ENCODE results near the gene CRISPLD2.

DNA sequence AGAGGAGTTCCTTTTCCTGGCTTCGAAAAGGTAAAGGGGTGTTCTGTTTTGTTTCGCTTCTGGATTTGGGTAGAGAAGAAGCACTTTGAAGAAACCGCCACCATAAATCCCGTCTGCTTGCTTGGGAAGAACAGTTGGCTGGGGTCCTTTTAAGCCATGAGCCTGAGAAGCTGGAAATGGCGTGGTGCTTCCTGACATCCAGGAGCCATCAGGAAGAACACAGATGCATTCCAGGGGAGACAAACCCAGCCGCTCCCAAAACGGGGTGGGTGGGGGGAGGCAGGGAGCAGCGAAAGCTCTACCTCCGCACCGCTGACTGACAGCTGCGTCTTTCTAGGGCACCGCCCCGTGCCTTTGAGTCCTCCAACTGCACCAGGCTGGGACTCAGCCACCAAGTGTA, 99.9 kb downstream of the CRISPLD2 start:
- no peak for TF ChIP-seq MAX (IDR thresholded peaks at IDR 0.05)
- no peak for TF ChIP-seq USF1 (IDR thresholded peaks at IDR 0.05)
- no peak for TF ChIP-seq TAF1 (IDR thresholded peaks at IDR 0.05; ENCODE audit: low read depth)
- TF ChIP-seq FOXM1 (IDR thresholded peaks at IDR 0.05; ENCODE audit: borderline replicate concordance, low read depth), result no peak
- no peak for TF ChIP-seq EP300 (IDR thresholded peaks at IDR 0.05; ENCODE audit: borderline replicate concordance)
- TF ChIP-seq CREB1 (IDR thresholded peaks at IDR 0.05; ENCODE audit: low read depth), result no peak
- TF ChIP-seq, protein P1, sequence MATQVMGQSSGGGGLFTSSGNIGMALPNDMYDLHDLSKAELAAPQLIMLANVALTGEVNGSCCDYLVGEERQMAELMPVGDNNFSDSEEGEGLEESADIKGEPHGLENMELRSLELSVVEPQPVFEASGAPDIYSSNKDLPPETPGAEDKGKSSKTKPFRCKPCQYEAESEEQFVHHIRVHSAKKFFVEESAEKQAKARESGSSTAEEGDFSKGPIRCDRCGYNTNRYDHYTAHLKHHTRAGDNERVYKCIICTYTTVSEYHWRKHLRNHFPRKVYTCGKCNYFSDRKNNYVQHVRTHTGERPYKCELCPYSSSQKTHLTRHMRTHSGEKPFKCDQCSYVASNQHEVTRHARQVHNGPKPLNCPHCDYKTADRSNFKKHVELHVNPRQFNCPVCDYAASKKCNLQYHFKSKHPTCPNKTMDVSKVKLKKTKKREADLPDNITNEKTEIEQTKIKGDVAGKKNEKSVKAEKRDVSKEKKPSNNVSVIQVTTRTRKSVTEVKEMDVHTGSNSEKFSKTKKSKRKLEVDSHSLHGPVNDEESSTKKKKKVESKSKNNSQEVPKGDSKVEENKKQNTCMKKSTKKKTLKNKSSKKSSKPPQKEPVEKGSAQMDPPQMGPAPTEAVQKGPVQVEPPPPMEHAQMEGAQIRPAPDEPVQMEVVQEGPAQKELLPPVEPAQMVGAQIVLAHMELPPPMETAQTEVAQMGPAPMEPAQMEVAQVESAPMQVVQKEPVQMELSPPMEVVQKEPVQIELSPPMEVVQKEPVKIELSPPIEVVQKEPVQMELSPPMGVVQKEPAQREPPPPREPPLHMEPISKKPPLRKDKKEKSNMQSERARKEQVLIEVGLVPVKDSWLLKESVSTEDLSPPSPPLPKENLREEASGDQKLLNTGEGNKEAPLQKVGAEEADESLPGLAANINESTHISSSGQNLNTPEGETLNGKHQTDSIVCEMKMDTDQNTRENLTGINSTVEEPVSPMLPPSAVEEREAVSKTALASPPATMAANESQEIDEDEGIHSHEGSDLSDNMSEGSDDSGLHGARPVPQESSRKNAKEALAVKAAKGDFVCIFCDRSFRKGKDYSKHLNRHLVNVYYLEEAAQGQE (IDR thresholded peaks at IDR 0.05; ENCODE audit: low read depth), result no peak
- no peak for TF ChIP-seq RAD21 (IDR thresholded peaks at IDR 0.05; ENCODE audit: low read depth)
- TF ChIP-seq TEAD4 (IDR thresholded peaks at IDR 0.05), result no peak
- no peak for TF ChIP-seq EGR1 (IDR thresholded peaks at IDR 0.05)
- TF ChIP-seq CEBPB (IDR thresholded peaks at IDR 0.05), result no peak
- no peak for TF ChIP-seq YY1 (IDR thresholded peaks at IDR 0.05; ENCODE audit: low read depth)
- TF ChIP-seq ZBTB7A (IDR thresholded peaks at IDR 0.05; ENCODE audit: low read depth), result no peak
- no peak for TF ChIP-seq TCF12 (IDR thresholded peaks at IDR 0.05; ENCODE audit: low read depth)

Measured in Ishikawa (cell line).